Esophagus squamous epithelium (tissue), 4 donors: ENCODE data around the gene ABHD17A.
A peak's percentile ranks its signal among the peaks of the same experiment; 100 is the strongest.

Experiments used
- POLR2A ChIP-seq, 4 donors: fragments of 450-650 bp; IDR thresholded peaks; one replicate each; pipeline ENCODE4 v1.6.1; 2017; ENCODE audit warnings: antibody characterized with exemption in 4 of 4, mild to moderate bottlenecking in 4 of 4, moderate library complexity in 3 of 4
- TF ChIP-seq, protein P1 (sequence below), 6 experiments: fragments of 450-650 bp in 4 of 6; fragments of 200-600 bp in 2 of 6; sonication (generic) in 2 of 6; IDR thresholded peaks; one replicate each; pipeline ENCODE4 v1.5.1; 2016 to 2019; ENCODE audit warnings: antibody characterized with exemption in 6 of 6, mild to moderate bottlenecking in 4 of 6, moderate library complexity in 4 of 6

DNA sequence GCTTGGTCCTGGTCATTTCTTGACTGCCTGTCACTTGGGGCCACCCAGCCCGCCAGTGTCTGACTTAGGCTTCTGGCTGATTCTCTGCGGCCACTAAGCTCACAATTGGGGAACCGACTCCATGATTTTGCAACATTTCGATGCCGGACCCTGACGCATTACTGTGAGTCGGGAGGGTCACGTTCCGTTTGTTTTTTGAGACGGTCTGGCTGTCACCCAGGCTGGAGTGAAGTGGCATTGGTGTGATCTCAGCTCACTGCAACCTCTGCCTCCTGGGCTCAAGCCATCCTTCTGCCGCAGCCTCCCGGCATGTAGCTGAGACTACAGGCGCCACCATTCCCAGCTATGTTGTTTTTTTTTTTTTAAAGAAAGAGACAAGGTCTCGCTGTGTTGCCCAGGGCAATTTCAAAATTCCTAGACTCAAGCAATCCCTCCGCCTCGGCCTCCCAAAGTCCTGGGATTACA lies 16.7 kb upstream of the ABHD17A start:
- TF ChIP-seq, protein P1, sequence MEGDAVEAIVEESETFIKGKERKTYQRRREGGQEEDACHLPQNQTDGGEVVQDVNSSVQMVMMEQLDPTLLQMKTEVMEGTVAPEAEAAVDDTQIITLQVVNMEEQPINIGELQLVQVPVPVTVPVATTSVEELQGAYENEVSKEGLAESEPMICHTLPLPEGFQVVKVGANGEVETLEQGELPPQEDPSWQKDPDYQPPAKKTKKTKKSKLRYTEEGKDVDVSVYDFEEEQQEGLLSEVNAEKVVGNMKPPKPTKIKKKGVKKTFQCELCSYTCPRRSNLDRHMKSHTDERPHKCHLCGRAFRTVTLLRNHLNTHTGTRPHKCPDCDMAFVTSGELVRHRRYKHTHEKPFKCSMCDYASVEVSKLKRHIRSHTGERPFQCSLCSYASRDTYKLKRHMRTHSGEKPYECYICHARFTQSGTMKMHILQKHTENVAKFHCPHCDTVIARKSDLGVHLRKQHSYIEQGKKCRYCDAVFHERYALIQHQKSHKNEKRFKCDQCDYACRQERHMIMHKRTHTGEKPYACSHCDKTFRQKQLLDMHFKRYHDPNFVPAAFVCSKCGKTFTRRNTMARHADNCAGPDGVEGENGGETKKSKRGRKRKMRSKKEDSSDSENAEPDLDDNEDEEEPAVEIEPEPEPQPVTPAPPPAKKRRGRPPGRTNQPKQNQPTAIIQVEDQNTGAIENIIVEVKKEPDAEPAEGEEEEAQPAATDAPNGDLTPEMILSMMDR (IDR thresholded peaks at IDR 0.05) = no peak
- peak in 1 of 4 donors; percentile 43 for TF ChIP-seq POLR2A (IDR thresholded peaks at IDR 0.05)
